ENCODE results near the gene PFKFB2.

DNA sequence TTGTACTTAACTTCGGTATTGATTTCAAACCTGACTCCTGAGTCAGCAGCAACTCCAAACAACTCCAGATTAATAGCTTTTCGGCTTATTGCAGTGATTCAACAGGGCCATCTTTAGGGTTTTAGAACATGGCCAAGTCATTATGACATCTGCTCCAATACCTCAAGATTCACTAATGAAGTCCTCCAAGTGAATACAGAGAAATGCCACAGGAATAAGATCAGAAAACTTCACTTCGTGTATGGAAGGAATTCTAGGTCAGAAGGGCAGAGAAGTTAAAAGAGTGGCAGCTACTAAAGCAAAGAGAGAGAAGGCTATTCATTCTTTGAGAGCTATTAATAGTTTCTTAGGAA lies 12.9 kb upstream of the PFKFB2 start:
- TF ChIP-seq, protein P1, sequence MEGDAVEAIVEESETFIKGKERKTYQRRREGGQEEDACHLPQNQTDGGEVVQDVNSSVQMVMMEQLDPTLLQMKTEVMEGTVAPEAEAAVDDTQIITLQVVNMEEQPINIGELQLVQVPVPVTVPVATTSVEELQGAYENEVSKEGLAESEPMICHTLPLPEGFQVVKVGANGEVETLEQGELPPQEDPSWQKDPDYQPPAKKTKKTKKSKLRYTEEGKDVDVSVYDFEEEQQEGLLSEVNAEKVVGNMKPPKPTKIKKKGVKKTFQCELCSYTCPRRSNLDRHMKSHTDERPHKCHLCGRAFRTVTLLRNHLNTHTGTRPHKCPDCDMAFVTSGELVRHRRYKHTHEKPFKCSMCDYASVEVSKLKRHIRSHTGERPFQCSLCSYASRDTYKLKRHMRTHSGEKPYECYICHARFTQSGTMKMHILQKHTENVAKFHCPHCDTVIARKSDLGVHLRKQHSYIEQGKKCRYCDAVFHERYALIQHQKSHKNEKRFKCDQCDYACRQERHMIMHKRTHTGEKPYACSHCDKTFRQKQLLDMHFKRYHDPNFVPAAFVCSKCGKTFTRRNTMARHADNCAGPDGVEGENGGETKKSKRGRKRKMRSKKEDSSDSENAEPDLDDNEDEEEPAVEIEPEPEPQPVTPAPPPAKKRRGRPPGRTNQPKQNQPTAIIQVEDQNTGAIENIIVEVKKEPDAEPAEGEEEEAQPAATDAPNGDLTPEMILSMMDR (conservative IDR thresholded peaks at IDR 0.05): no peak
- TF ChIP-seq ZFX (IDR thresholded peaks at IDR 0.05): no peak

Data from C4-2B (cell line).